VCaP (cell line): Measurements from ENCODE around the gene RNF26.

Source experiments
- H3K27ac ChIP-seq: fragments of 450-650 bp; 2 replicates; pipeline ENCODE4 v1.5.1; 2017
- TF ChIP-seq, protein P1 (sequence below): fragments of 450-650 bp; conservative IDR thresholded peaks from 2 replicates; pipeline ENCODE4 v1.5.1; 2017; ENCODE audit warnings: mild to moderate bottlenecking, moderate library complexity

RNF26 gene

DNA sequence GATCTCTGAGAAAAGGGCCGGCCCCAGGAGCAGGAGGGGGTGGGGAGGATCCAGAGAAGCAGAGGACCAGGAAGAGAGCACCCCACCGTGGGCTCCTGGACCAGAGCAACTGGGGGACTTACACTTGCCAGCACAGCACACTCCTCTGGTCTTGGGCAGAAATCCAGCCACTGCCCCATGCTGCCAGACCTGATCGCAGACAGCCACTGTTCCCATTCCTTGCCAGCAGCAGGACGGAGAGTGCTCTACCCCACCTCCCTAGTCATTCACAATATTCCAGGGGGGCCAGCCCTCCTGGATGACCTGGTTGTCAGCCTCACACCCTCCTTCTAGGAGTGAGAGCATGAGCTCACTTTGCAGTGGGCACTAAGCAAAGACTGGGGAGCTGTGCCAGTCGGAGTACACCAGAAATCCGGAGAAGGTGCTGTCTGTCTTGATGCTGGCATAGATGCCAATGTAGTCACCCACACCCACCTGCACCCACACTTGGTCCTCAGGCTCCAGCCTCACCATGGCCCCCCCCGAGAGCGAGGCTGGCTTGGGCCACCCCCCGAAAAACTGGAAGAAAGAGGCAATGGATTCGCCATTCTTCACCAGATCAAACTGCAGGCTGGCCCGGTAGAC is 4.8 kb downstream of the RNF26 start:
- TF ChIP-seq, protein P1, sequence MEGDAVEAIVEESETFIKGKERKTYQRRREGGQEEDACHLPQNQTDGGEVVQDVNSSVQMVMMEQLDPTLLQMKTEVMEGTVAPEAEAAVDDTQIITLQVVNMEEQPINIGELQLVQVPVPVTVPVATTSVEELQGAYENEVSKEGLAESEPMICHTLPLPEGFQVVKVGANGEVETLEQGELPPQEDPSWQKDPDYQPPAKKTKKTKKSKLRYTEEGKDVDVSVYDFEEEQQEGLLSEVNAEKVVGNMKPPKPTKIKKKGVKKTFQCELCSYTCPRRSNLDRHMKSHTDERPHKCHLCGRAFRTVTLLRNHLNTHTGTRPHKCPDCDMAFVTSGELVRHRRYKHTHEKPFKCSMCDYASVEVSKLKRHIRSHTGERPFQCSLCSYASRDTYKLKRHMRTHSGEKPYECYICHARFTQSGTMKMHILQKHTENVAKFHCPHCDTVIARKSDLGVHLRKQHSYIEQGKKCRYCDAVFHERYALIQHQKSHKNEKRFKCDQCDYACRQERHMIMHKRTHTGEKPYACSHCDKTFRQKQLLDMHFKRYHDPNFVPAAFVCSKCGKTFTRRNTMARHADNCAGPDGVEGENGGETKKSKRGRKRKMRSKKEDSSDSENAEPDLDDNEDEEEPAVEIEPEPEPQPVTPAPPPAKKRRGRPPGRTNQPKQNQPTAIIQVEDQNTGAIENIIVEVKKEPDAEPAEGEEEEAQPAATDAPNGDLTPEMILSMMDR: no peak
- H3K27ac ChIP-seq: no peak overlapping the region

DNA sequence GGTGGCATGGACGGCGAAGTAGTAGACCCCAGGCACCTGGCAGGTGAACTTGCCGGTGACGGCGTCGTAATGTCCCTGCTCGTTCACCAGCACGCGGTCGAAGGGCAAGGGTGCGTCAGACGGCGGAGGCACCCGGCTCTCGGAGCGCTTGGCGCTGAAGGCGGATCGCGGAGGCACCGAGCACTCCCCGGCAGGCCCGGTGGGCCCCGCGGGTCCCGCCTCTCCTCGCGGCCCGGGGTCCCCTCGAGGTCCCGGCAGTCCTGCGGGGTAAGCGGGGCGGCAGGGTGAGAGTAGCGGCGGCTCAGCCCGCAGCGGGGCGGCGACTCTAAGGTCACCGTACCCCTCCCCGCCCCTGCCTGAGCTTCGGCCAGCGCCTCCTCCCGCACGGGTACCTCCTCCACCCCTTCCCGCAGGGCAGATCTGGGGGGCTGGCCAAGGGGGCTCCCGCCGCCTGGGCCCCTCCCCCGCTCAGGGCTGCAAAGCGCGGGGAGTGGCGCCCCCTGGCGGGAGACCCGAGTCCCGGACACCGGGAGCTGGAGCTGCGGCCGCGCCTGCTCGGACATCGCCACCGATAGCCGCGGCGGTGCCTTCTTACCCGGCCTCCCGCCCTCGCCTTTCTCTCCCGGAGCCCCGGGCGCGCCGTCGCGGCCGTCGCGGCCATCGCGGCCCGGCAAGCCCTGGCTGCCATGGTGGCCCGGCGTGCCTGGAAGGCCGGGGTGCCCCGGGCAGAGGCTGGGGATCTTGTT is 5.4 kb downstream of the RNF26 start:
- no peak overlapping the region for H3K27ac ChIP-seq
- TF ChIP-seq, protein P1: peak; percentile 91

DNA sequence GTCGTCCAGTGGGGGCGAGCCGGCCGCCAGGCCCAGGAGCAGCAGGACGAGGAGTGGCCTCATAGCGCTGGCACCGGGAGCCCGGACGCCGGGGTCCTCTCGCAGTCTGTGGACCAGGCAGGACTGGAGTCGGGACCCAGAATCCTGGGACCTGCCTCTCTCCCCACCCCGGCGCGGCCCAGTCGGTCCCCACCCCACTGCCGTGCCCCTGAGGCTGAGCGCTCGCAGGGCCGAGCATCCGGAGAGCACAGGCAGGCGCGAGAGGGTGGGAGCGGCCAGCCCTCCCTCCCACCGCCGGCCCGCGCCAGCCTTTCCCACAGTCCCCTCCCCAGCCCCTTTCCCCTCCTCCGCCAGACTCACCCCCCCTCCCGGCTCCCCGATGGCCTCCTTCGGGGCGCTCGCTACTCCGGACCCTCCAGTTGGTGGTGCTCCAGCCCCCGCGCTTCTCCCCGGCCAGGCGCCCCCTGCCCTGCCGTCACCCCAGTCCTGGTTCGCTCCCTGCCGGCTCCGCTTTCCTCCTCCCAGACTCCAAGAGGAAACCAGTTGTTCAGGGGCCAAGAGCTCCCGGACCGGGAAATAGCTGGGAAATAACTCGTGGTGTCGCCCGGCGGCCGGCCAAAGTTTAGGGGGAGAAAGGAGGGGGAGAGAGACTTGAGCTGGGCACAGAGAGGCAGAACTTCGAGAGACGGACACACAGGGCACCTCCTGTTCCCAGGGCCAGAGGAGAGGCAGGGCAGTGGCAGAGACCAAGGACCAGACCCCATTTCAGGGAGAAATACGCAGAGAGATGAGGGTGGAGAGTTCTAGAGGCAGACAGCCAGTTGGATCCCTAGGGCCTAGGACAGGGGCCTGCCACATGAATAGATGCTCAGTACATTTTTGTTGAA is 6.3 kb downstream of the RNF26 start, which contains the start of gene C1QTNF5:
C1QTNF5 (minus strand) TSS at position 549 of the 887 bp plus-strand sequence; CDS start at position 63, 486 bp downstream.
- TF ChIP-seq, protein P1: no peak
- no peak within 1 kb of the TSS for H3K27ac ChIP-seq

DNA sequence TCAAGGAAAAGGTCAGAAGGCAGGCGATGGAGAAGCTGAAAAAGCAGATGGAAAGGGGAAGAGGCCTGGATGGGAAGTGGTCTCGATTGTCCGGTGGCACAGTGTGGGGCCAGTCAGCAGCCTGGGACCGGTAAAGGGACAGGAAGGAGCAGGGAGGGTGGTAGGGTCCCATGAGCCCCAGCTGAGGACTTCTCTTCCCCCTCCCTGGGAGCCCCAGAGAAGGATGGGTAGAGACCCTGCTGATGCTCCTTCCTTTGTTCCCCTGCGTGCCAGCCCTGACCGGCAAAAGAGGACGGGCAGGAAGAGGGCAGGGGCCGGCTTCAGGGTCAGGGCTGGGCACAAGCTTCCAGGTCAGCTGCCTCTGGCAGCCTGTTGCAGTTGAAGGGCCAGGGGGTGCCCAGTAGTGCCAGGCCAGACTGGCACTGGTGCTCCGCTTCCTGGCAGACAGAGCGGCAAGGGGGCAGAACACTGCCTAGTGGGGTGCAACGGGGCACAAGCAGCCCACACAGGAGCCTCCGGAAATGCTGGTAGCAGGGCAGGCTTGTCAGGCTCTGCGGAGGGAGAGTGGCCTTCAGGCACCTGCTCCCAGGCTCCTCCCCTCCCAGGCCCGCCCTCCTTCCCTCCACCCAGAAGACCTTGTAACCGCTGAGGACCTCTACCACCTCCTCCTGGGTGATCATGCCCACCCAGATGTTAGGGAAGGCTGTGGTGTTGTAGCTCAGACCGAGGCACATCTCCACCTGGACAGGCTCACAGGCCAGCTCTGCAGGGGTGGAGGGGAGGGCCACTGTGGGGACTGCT is 7.1 kb downstream of the RNF26 start:
- no peak overlapping the region for H3K27ac ChIP-seq
- TF ChIP-seq, protein P1: no peak

DNA sequence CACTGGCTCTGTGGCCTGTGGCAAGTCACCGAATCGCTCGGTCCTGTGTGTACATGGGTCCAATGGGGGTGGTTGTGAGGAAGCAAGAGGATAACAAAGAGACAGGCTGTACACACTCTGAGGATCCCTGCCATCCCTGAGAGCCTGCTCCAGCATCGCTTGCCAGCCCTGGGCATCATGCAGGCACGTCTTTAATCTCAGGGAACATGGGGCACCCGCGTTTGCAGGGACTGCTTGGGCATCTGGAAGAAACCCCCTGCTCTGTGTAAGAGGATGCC is 7.6 kb downstream of the RNF26 start:
- no peak overlapping the region for H3K27ac ChIP-seq
- TF ChIP-seq, protein P1: no peak

DNA sequence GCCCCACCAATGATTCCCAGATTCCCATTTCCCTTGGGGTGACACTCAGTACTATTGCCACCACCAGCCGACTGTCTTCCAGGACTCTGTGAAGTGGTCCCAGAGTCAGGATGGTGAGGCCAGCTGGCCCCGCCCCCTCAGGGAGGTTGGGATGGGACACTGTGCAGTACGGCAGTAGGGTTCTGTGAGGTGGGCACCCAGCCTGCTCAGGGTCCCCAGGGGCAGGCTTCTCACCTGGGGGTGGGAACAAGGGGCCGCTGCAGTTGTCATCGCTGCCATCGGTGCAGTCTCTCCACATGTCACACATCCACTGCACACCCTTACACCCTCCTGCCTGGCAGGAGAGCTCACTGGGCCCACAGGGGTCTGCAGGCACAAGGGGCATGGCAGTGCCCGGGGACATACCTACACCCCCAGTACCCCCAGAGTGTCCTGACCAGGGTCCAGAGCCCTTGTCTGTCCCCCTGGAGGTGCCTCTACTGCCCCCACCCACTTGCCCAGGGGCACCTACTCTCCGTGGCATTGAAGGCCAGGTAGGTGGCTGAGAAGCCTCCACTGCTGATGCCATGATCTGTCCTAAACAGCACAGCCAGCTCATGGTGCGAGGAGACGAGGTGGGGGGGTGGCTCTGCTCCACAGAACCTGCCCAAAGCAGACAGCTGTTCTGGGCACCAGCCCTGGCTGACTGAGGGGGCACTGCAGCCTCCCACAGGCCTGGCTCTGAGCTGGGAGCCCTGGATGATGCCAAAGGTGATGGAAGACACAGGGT is 8.2 kb downstream of the RNF26 start:
- TF ChIP-seq, protein P1: no peak
- H3K27ac ChIP-seq: no peak overlapping the region
